Measurements from ENCODE around the gene FKBP8.

FKBP8 gene

GRCh38 chr19:18521692-18522123 is 21.7 kb downstream of the FKBP8 start, which contains the start of gene ELL:
Gene ELL (minus strand): TSS chr19:18522070. CDS start chr19:18522055, 15 bp downstream.
- DNase-seq (ENCODE audit: low spot score): no peak

- DNase-seq (ENCODE audit: low spot score): no peak
Measured at GRCh38 chr19:18520848-18521691, 22.3 kb downstream of the FKBP8 start.

GRCh38 chr19:18519962-18520847 is 23.2 kb downstream of the FKBP8 start:
- no peak for DNase-seq (ENCODE audit: low spot score)

GRCh38 chr19:18518639-18519038 is 24.7 kb downstream of the FKBP8 start:
- no peak for DNase-seq (ENCODE audit: low spot score)

- no peak for DNase-seq (ENCODE audit: low spot score)
Measured at GRCh38 chr19:18517606-18518005, 25.8 kb downstream of the FKBP8 start.

GRCh38 chr19:18515959-18516358 is 27.4 kb downstream of the FKBP8 start:
- DNase-seq (ENCODE audit: low spot score): no peak

GRCh38 chr19:18514800-18515682 is 28.3 kb downstream of the FKBP8 start:
- DNase-seq (ENCODE audit: low spot score): no peak

- no peak for DNase-seq (ENCODE audit: low spot score)
Measured at GRCh38 chr19:18513868-18514267, 29.5 kb downstream of the FKBP8 start.

- no peak for DNase-seq (ENCODE audit: low spot score)
Measured at GRCh38 chr19:18510216-18510615, 33.2 kb downstream of the FKBP8 start.

- no peak for DNase-seq (ENCODE audit: low spot score)
Measured at GRCh38 chr19:18508585-18508984, 34.8 kb downstream of the FKBP8 start.

GRCh38 chr19:18507727-18508440 is 35.5 kb downstream of the FKBP8 start:
- DNase-seq (ENCODE audit: low spot score): no peak

GRCh38 chr19:18507021-18507726 is 36.2 kb downstream of the FKBP8 start:
- DNase-seq (ENCODE audit: low spot score): no peak

GRCh38 chr19:18506101-18506930 is 37.1 kb downstream of the FKBP8 start:
- no peak for DNase-seq (ENCODE audit: low spot score)

GRCh38 chr19:18504886-18505610 is 38.3 kb downstream of the FKBP8 start:
- DNase-seq (ENCODE audit: low spot score): no peak

GRCh38 chr19:18503971-18504885 is 39.1 kb downstream of the FKBP8 start:
- DNase-seq (ENCODE audit: low spot score): no peak

- DNase-seq (ENCODE audit: low spot score): no peak
Measured at GRCh38 chr19:18503337-18503970, 39.9 kb downstream of the FKBP8 start.

- no peak for DNase-seq (ENCODE audit: low spot score)
Measured at GRCh38 chr19:18502638-18503294, 40.6 kb downstream of the FKBP8 start.

All from left forelimb (tissue), 1 donor.